Amniotic stem cell (primary cell): ENCODE measurements around the gene TEX2.
"Not testable (repeated sequence)": the region's sequence is repeated elsewhere in the genome, so short reads cannot be mapped to it uniquely, and the experiment has no call there.

Experiments
- DNase-seq: peaks from one replicate; lab custom pipeline; 2025; lab: John Stamatoyannopoulos, UW

Gene TEX2

GRCh38 chr17:64183815-64184214, 79.2 kb downstream of the TEX2 start:
- DNase-seq, result no peak

- no peak for DNase-seq
Measured at GRCh38 chr17:64182325-64183012, 80.6 kb downstream of the TEX2 start.

GRCh38 chr17:64180089-64181073, 82.7 kb downstream of the TEX2 start:
- no peak for DNase-seq

GRCh38 chr17:64179024-64179423, 84.0 kb downstream of the TEX2 start:
- DNase-seq, result not testable (repeated sequence)

GRCh38 chr17:64178011-64178825, 84.8 kb downstream of the TEX2 start:
- DNase-seq, result no peak

GRCh38 chr17:64177311-64178010, 85.6 kb downstream of the TEX2 start:
- DNase-seq, result no peak

DNA sequence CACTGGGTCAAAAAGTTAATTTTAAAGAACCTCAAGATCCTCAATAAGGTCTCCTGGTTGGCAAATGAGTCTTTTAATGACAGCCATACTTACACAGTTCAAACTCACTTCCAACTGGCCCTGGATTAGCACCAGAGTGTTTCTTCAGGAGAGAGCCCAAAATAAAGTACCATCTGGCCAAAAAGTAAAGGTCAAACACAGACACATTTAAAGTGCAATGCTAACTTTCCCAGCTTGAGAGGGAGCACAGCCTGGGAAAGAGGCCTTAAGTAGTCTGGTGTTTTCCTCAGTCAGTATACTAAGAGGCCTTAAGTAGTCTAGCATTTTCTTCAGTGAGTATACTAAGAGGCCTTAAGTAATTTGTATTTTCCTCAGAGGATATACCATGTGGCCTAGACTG, 86.5 kb downstream of the TEX2 start:
- DNase-seq, result no peak

DNA sequence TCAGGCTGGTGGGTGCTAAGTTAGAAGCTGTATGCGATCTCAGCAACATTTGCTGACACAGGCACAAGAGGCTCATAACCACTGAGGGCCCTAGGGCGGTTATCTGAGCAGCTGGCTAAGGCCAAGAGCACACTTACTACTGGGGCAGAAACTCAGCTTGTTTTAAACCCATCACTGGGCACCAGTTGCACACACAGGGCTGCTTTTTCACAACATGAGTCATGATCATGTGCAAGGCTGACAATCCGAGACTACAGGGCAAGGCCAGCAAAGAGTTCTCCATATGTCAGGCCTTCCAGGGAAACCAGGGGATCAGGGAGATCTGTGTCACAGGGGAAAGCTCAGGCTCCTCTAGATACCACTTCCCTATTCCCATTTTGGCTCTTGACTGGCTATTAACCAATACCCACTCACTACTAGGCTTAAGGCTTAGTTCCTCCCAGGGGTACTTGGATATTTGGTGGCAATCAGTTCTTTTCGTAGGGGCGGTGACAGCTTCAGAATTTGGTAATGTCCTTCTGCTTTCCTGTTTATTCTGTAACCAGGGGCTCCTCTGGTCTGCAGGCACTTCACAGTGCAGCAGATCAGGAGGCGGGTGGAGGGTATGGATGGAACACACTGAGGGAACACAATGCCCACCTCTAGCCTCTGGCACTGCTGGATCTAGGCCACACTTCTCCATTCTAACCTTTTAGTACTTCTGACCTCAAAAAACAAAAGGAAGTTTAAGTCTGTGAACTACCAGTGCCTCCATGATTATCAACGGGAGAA, 88.2 kb downstream of the TEX2 start:
- no peak for DNase-seq

DNA sequence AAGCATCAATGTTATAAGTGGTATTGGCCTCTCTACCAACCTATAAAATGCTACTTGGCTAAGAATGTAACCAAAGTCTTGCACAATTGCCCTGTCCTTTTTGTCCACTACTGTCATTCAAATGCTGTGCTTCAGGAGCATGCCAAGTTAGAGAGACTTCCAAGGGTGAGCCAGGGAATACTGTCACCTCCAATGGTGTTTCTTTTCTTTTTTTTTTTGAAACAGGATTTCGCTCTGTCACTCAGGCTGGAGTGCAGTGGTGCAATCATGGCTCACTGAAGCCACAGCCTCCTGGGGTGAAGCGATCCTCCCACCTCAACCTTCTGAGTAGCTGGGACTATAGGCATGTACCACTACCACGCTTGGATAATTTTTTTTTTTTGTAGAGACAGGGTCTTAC, 89.4 kb downstream of the TEX2 start:
- no peak for DNase-seq

GRCh38 chr17:64172510-64172909, 90.5 kb downstream of the TEX2 start:
- DNase-seq, result no peak

GRCh38 chr17:64171041-64171440, 92.0 kb downstream of the TEX2 start:
- no peak for DNase-seq

GRCh38 chr17:64170286-64170685, 92.8 kb downstream of the TEX2 start:
- DNase-seq, result no peak

- DNase-seq, result not testable (repeated sequence)
Measured at GRCh38 chr17:64167666-64168065, 95.4 kb downstream of the TEX2 start.

- no peak for DNase-seq
Measured at GRCh38 chr17:64166876-64167275, 96.2 kb downstream of the TEX2 start.

DNA sequence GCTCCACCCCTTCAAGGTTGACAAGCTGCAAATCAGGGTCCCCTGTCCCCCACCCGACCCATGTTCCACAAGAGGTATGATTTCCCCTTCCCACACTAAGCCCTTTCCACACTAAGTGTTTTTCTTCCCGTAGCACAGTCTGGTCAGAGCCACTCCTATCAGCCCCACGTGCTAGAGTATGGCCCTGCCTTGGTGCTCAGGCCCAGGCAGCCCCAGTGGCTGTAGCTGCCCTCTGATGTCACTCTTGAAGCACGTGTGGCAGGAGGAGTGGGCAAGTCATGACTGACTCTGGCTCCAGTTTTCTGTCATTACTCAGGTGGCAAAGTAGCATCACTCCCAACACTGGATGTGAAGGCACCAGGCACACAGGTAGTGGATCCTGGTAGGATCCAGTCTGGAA, 97.7 kb downstream of the TEX2 start:
- DNase-seq, result no peak

GRCh38 chr17:64164596-64165285, 98.3 kb downstream of the TEX2 start:
- no peak for DNase-seq

DNA sequence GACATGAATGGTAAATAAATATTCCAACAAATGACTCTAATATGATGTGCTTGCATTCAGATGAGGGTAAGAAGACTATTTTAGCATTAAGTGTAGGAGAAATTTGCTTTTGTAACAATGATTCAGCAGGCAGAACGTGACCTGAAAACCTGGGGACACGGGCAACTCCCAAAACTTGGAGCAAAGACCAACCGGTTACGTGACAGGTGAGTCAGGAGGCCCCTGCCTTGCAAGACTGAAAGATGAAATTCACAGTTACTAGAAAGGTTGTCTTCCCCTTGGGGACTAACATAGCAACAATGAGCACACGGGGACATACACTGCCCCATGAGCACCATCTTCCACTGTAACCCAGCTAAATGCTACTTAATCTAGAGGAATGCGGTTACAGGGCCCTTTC, 99.6 kb downstream of the TEX2 start:
- DNase-seq, result no peak

GRCh38 chr17:64162554-64162953, 100.5 kb downstream of the TEX2 start:
- no peak for DNase-seq

- DNase-seq, result no peak
Measured at GRCh38 chr17:64161380-64162176, 101.5 kb downstream of the TEX2 start.
